Cerebellar cortex (tissue), 1 donor: ENCODE data around the gene SH3D21.

Experiments
- DNase-seq: peaks from one replicate; pipeline ENCODE4 v3.0.0-alpha.2; 2015; ENCODE audit warnings: low spot score

SH3D21 gene

DNA sequence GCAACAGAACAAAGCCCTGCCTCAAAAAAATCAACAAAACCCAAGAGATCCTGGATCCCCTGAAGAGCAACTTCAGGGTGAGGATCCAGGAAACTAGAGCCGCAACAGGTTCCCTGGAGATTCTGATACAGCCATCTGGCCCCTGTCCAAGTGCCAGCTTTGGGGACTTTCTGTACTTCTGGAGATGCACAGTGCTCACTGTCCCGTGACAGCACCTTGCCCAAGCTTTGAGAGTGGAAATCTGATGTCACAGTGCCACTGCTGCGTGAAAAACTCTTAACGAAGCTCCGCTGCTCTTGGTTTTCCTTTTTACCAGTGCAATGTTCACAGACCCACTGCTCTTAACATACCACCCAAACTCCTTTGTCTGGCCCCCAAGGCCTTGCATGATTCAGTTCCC is 53.2 kb downstream of the SH3D21 start:
- DNase-seq, result no peak

DNA sequence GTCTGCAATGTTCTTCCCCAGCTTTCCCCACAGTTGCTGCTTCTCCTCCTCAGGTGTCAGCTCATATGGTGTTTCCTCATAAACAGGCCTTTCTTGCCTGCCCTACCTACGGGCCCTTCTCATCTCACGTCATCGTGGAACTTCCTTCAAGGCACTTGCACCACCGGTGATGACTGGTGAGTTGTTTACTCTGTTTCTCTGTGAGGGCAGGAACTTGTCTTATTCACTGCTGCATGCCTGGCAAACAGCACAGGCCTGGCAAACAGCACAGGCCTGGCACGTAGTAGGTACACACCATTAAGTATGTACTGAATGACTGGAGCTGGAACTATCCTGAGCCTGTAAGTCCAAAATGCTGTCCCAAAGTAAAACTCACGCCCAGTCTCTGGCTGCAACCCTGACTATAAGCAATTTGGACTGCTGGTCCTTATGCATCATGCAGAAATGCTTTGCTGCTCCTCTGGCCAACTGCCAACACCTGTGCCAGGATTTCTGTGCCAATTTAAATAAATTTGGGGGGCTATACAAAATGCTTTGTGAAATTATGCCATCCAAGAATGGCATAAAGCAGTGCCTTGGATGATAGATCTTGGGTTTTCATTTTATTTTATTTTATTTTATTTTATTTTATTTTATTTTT is 53.9 kb downstream of the SH3D21 start:
- DNase-seq, result no peak

DNA sequence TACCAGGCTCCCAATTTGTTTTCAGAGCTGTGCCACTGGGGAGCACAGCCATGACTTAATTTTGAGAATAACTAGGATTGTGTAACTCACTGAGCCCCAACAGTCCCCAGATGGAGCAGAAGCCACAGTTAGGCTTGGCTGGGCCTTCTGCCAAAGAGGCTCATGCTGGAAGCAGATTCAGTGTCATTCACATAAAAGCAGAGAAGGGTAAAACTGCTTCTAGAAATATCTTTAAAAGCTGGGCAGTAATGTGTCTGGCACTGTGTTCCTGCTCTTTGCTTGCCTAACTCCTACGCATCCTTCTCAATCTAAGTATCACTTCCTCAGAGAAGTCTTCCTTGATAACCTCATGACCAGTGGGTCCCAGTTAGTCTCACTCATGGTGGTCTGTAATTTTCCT is 59.2 kb downstream of the SH3D21 start:
- peak; percentile 89 for DNase-seq

DNA sequence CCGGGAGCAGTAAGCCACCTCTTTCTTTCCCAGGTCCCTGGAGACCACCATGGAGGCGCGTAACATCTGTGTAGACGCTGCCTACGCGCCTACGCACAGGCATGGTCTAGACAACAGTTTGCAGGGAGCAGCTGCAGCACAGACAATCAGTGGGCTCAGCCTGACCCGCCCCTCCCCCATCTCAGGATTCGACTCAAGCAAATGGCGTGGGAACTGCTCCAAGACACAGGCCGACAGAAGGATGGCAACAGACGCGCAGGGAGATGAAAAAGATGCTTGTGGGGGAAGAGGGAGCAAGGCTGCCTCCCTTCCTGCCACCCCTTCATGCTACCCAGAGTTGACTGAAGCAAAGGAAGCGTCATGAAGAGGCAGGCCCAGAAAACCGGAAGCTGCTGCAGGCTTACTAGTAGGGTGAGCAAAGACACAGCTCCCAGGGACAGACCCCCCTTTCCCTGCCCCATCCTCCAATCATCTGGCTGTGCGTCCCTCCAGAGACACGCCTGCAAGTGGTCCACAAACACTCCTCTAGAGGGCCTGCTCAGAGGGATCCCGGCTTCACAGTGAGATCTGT is 60.0 kb downstream of the SH3D21 start:
- DNase-seq, result peak; percentile 87

DNA sequence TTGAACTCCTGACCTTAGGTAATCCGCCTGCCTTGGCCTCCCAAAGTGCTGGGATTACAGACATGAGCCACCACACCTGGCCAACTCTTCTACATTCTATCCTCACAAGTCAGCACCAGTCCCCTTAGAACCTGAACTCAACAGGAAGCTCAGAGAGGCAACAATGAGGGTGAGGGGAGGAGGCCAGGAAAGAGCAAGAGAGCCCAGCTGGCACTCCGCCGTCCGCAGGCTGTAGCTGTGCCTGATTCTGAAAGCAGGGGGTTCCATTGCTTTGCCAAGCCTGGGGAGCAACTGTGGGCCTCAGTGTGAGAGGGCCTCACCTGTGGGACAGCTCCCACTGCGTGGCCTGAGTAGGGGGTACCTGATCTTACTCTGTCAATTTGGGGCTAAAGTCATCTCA is 60.9 kb downstream of the SH3D21 start:
- no peak for DNase-seq

DNA sequence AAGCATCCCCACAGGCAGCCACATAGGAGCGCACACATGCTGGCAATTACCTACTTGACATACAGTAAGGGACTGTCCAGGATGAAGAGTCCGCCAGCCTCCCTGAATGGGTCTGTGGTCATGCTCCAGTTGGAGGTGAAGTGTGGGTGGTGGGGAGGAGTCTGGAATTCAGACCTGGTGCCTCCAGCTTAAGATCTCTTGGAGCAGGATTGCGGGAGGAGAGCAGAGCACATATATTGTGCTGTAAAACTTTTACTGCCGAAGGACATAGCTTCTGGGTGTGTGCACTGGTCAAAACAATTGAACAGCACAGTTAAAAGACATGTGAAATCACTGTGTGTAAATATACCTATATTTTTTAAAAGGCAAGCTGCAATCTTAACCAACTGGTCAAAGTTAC is 61.6 kb downstream of the SH3D21 start:
- no peak for DNase-seq

DNA sequence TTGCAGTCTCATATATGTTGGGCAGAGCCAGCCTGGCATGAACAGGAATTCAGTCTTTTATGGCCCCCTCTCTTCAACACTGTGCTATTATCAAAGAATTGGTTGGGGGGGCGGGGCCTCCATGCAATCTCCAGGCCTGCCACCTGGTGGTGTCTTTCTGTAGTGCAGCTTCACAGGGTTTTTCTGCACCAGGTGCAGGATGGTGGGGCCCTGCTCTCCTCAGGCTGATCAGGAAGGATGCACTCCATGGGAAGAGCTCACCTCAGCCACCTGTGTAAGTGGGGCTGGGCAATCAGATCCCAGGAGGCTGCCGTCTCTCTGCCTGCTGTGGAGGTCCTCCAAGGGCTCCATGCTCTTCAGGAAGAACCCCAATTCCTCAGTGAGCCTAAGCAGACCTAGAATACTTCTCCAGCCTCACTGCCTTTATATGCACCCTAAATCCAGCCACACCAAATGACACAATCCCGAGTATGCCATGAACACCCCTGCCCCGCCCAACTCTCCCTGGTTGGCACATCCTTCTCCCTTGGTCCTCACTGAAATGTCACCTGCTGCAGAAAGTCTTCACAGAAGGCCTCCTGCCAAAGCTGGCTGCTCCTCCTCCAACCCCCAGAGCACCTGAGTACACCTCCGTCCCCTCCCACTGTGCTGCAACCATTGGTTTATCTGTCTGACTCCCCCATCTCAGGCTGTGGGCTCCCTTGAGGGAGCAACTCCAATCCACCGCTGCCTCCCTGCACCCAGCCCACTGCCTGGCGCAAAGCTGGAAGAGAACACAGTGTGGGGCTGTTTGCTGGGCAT is 63.1 kb downstream of the SH3D21 start:
- peak; percentile 76 for DNase-seq
